AG04449 (cell line): ENCODE data around the gene SHCBP1L.

ENCODE experiments used
- CTCF ChIA-PET: fragments of 350-600 bp; formaldehyde crosslinking; extraction: SDS; loops from one replicate; lab custom pipeline; 2021; ENCODE audit warnings: antibody characterized with exemption; lab: Yijun Ruan, JAX
- POLR2A ChIA-PET: fragments of 400-600, 350-600 bp; formaldehyde crosslinking; extraction: SDS; loops from one replicate; lab custom pipeline; 2020; ENCODE audit warnings: antibody characterized with exemption, inconsistent platforms; lab: Yijun Ruan, JAX
- DNase-seq: peaks from one replicate; pipeline ENCODE4 v3.0.0-alpha.2; 2010; ENCODE audit warnings: low read depth, low spot score
- H3K4me3 ChIP-seq: 2 replicates; pipeline ENCODE4 v1.5.1; 2011; ENCODE audit warnings: low read depth, mild to moderate bottlenecking, control low read depth, low read length
- CTCF ChIP-seq: IDR thresholded peaks from one replicate; pipeline ENCODE4 v1.5.1; 2011; ENCODE audit warnings: mild to moderate bottlenecking, moderate library complexity, low read length, control low read depth, inconsistent platforms; ENCODE audit not compliant: insufficient read depth; ENCODE audit errors: missing control alignments

The SHCBP1L gene

DNA sequence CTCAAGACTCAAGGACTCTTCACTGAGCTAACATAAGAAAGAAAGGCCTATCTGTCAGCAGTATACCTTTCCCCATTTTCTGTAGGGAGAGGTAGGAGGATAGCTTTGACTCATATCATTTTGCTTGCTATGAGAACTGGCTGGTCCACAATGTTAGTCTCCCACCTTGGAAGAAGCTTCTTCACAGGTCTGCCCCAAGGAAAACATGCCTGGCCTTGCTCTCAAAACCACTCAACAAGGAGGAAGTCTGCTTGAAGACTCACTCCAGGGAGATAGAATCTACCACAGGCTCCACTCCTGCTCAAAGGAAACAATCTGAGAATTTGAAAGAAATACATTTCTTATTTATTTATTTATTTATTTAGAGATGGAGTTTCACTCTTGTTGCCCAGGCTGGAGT is 40.8 kb upstream of the SHCBP1L start:
- no peak overlapping the region for H3K4me3 ChIP-seq
- TF ChIP-seq CTCF = no peak
- ChIA-PET POLR2A (no interaction called here), CTCF (interaction anchor here (1.2 to 1.3 kb wide), 2 partner anchors 9 to 19 kb away, joined by 3 to 4 read pairs; no protein-coding TSS in a partner anchor)
- no peak for DNase-seq

DNA sequence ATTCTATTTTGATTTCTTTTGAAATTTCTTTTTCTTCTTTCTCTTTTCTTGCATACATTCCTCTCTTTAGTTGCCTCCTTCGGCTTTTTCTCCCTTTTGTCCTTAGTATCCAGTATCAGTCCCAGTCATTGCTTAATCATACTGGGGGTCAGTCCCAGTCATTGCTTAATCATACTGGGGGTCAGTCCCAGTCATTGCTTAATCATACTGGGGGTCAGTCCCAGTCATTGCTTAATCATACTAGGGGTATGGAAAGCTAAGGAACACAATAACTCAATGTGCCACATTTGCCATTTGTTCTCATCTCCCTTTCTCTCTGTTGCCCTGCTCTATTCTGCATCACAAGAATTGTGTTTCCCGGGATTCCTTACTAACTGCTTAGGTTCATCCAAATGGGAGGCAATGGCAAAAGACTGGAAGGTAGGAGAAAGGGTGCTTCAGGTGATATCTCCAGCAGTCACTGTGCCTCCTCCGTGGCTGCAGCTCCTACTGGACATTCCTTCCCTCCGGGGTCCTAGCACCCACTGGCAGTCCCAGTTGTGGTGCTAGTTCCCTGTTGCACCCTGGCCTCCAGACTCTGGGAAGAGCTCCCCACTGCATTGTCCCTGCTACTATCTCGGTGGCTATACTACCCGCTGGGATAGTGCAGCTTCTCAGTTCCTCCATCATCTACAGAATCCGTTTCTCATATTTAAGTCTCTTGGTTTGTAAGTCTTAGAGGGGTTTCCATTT is 37.6 kb upstream of the SHCBP1L start:
- no peak overlapping the region for H3K4me3 ChIP-seq
- ChIA-PET POLR2A (no interaction called here), CTCF (interaction anchor here (1.0 to 1.2 kb wide), 2 partner anchors 13 to 28 kb away, joined by 3 to 5 read pairs; no protein-coding TSS in a partner anchor)
- TF ChIP-seq CTCF = no peak
- no peak for DNase-seq

- ChIA-PET CTCF (no interaction called here), POLR2A (no interaction called here)
- no peak for DNase-seq
- H3K4me3 ChIP-seq = no peak overlapping the region
- TF ChIP-seq CTCF = no peak
Measured at GRCh38 chr1:182985876-182986275, 32.9 kb upstream of the SHCBP1L start.

DNA sequence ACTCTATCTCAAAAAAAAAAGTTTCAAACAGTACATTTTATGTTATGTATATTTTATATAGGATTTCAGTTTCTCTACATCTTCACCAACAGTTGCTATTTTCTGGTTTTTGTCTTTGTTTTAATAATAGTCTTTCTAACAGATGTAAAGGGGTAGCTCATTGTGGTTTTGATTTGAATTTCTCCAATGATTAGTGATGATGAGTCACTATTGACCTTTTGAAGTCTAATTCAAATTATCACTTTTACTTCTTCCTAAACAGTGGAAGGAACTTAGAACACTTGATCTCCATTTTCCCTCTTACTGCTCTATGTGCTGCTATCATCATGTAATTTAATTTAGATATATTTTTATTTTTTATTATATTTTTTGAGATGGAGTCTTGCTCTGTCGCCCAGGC is 31.7 kb upstream of the SHCBP1L start:
- CTCF ChIA-PET = interaction anchor here (0.7 to 0.8 kb wide), 2 partner anchors 22 to 35 kb away, joined by 3 to 4 read pairs; no protein-coding TSS in a partner anchor
- H3K4me3 ChIP-seq = no peak overlapping the region
- POLR2A ChIA-PET = no interaction called here
- DNase-seq = no peak
- no peak for TF ChIP-seq CTCF

DNA sequence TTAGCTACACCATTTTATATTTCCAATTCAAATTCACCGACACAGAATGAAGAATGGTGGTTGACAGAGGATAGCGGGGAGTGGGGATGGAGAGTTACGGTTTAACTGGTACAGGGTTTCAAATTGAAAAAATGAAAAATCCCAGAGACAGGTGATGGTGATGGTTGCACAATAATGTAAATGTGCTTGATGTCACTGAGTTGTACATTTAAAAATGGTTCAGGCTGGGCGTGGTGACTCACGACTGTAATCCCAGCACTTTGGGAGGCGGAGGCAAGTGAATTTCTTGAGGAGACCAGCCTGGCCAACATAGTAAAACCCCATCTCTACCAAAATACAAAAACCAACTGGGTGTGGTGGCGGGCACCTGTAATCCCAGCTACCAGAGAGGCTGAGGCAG is 31.2 kb upstream of the SHCBP1L start:
- ChIA-PET CTCF (no interaction called here), POLR2A (no interaction called here)
- no peak for TF ChIP-seq CTCF
- no peak overlapping the region for H3K4me3 ChIP-seq
- no peak for DNase-seq

GRCh38 chr1:182978151-182978853 is 25.3 kb upstream of the SHCBP1L start:
- ChIA-PET POLR2A (no interaction called here), CTCF (interaction anchor here (1.0 to 1.2 kb wide), 2 partner anchors 14 to 16 kb away, joined by 4 read pairs; no protein-coding TSS in a partner anchor)
- H3K4me3 ChIP-seq = no peak overlapping the region
- no peak for DNase-seq
- TF ChIP-seq CTCF = no peak
